Left ventricle myocardium inferior (tissue), 1 donor: ENCODE data around the gene PSMD14. TPM values are rescaled to one million over a fixed set of nuclear protein-coding genes. Genes with fewer than 3 reads are reported as not detected.

Experiments used
- DNase-seq: peaks from one replicate; pipeline ENCODE4 v3.0.0-alpha.2; 2020
- H3K27ac ChIP-seq: fragments of 200-600 bp; replicated peaks from 2 replicates; pipeline ENCODE4 v1.8.0; 2021
- H3K27me3 ChIP-seq: fragments of 200-600 bp; 2 replicates; pipeline ENCODE4 v1.8.0; 2021; ENCODE audit warnings: low read depth
- H3K36me3 ChIP-seq: fragments of 200-600 bp; 2 replicates; pipeline ENCODE4 v1.8.0; 2021
- H3K4me1 ChIP-seq: fragments of 200-600 bp; 2 replicates; pipeline ENCODE4 v1.8.0; 2021
- H3K4me3 ChIP-seq: fragments of 200-600 bp; 2 replicates; pipeline ENCODE4 v1.8.0; 2021; ENCODE audit warnings: mild to moderate bottlenecking, moderate library complexity
- H3K9me3 ChIP-seq: fragments of 200-600 bp; replicated peaks from 2 replicates; pipeline ENCODE4 v1.8.0; 2021
- CTCF ChIP-seq: fragments of 200-600 bp; IDR thresholded peaks from 2 replicates; pipeline ENCODE4 v1.8.0; 2021; ENCODE audit warnings: antibody characterized with exemption, mild to moderate bottlenecking, borderline replicate concordance
- intact Hi-C: fragments of 100-400 bp; cut with micrococcal nuclease; formaldehyde crosslinking; loops from one replicate; pipeline ENCODE4 v1.11.0; 2022
- total RNA-seq: library from RNA; stranded (reverse); fragmentation: NEBNext Ultra II Directional; extraction: Animal tissue kit (Norgen Biotek cat#: 25700); gene quantifications from one replicate; pipeline ENCODE4 v1.2.1, GENCODE V29; 2021
- donor health status: DM: no; HTN: yes; CAD: no; lungs with severe emphysema.

Gene PSMD14
- total RNA-seq, 1 donor from 2014 or later: 42.3 TPM

- Histone ChIP-seq H3K36me3 (peaks cover 34% of the 10 kb centered on the region), H3K27me3 (no peaks in the 10 kb centered on the region), H3K4me1 (no peaks in the 10 kb centered on the region), H3K4me3 (no peak overlapping the region), H3K27ac (no peak overlapping the region), H3K9me3 (no peaks in the 10 kb centered on the region)
- TF ChIP-seq CTCF: no peak
- intact Hi-C loops: no loop called here
- no peak for DNase-seq
Measured at GRCh38 chr2:161369311-161369710, 61.1 kb downstream of the PSMD14 start.

GRCh38 chr2:161370981-161371380 lies 62.8 kb downstream of the PSMD14 start:
- no peak for TF ChIP-seq CTCF
- intact Hi-C loops: no loop called here
- no peak for DNase-seq
- Histone ChIP-seq H3K9me3 (no peaks in the 10 kb centered on the region), H3K27ac (no peak overlapping the region), H3K4me3 (no peak overlapping the region), H3K4me1 (no peaks in the 10 kb centered on the region), H3K36me3 (peaks cover 34% of the 10 kb centered on the region), H3K27me3 (no peaks in the 10 kb centered on the region)

GRCh38 chr2:161371869-161372268 lies 63.6 kb downstream of the PSMD14 start:
- peaks cover 34% of the 10 kb centered on the region for H3K36me3 ChIP-seq

GRCh38 chr2:161373942-161374341 lies 65.7 kb downstream of the PSMD14 start:
- H3K9me3 ChIP-seq: no peaks in the 10 kb centered on the region
- H3K4me1 ChIP-seq: peaks cover 3% of the 10 kb centered on the region
- no peak overlapping the region for H3K27ac ChIP-seq
- no peak for TF ChIP-seq CTCF
- no peak overlapping the region for H3K4me3 ChIP-seq
- no peaks in the 10 kb centered on the region for H3K27me3 ChIP-seq
- intact Hi-C loops: no loop called here
- DNase-seq: no peak
- peaks cover 27% of the 10 kb centered on the region for H3K36me3 ChIP-seq

More at GRCh38 chr2:161371869-161372268, 63.6 kb downstream of the PSMD14 start:
- DNase-seq: no peak
- intact Hi-C loops: no loop called here
- Histone ChIP-seq H3K27ac (no peak overlapping the region), H3K4me1 (no peaks in the 10 kb centered on the region), H3K9me3 (no peaks in the 10 kb centered on the region), H3K4me3 (no peak overlapping the region), H3K27me3 (no peaks in the 10 kb centered on the region)
- no peak for TF ChIP-seq CTCF

GRCh38 chr2:161374446-161374845 lies 66.2 kb downstream of the PSMD14 start:
- TF ChIP-seq CTCF: no peak
- Histone ChIP-seq H3K4me3 (no peak overlapping the region), H3K27me3 (no peaks in the 10 kb centered on the region), H3K4me1 (peaks cover 8% of the 10 kb centered on the region), H3K9me3 (no peaks in the 10 kb centered on the region), H3K27ac (no peak overlapping the region), H3K36me3 (peaks cover 27% of the 10 kb centered on the region)
- intact Hi-C loops: no loop called here
- DNase-seq: no peak

- no peaks in the 10 kb centered on the region for H3K36me3 ChIP-seq
- H3K9me3 ChIP-seq: no peaks in the 10 kb centered on the region
- peak; percentile 40 for DNase-seq
- H3K4me3 ChIP-seq: no peak overlapping the region
- peak overlapping the region; percentile 40 for H3K27ac ChIP-seq
- no peaks in the 10 kb centered on the region for H3K27me3 ChIP-seq
- intact Hi-C loops: no loop called here
- peaks cover 15% of the 10 kb centered on the region for H3K4me1 ChIP-seq
- TF ChIP-seq CTCF: no peak
Measured at GRCh38 chr2:161379740-161380139, 71.5 kb downstream of the PSMD14 start.
